Choroid plexus epithelial cell (primary cell): ENCODE data around the gene PCDHA4.
"Not testable (repeated sequence)": the region's sequence is repeated elsewhere in the genome, so short reads cannot be mapped to it uniquely, and the experiment has no call there.

Source experiments
- DNase-seq: peaks from one replicate; pipeline ENCODE4 v3.0.0-alpha.2; 2010; ENCODE audit warnings: low read depth
- H3K4me3 ChIP-seq: 2 replicates; pipeline ENCODE4 v1.5.1; 2011; ENCODE audit warnings: low read depth, mild to moderate bottlenecking, control low read depth, low read length, moderate library complexity
- CTCF ChIP-seq: conservative IDR thresholded peaks from 2 replicates; pipeline ENCODE4 v1.5.1; 2011; ENCODE audit warnings: low read depth, mild to moderate bottlenecking, control low read depth, inconsistent platforms, low read length, moderate library complexity

PCDHA4 gene

DNA sequence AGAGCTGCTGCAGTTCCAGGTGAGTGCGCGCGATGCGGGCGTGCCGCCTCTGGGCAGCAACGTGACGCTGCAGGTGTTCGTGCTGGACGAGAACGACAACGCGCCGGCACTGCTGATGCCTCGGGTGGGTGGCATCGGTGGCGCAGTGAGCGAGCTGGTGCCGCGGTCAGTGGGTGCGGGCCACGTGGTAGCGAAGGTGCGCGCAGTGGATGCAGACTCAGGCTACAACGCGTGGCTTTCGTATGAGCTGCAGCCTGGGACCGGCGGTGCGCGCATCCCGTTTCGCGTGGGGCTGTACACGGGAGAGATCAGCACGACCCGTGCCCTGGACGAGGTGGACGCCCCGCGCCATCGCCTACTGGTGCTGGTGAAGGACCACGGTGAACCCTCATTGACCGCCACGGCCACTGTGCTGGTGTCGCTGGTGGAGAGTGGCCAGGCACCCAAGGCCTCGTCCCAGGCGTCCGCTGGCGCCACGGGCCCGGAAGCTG lies 4.0 kb upstream of the PCDHA4 start:
- no peak overlapping the region for H3K4me3 ChIP-seq
- TF ChIP-seq CTCF = no peak
- DNase-seq = no peak

- not testable (repeated sequence) for H3K4me3 ChIP-seq, DNase-seq
Observed at GRCh38 chr5:140808241-140808888, 1.5 kb downstream of the PCDHA4 start.

GRCh38 chr5:140808889-140809291 lies 2.0 kb downstream of the PCDHA4 start:
- DNase-seq = no peak

GRCh38 chr5:140821375-140822280 lies 14.8 kb downstream of the PCDHA4 start, which contains the start of gene PCDHA5:
Gene PCDHA5 (plus strand): TSS chr5:140821613.
- DNase-seq = peak; percentile 7
- H3K4me3 ChIP-seq = no peak within 1 kb of the TSS
- TF ChIP-seq CTCF = peak; percentile 50

More at GRCh38 chr5:140808889-140809291, 2.0 kb downstream of the PCDHA4 start:
- H3K4me3 ChIP-seq = no peak overlapping the region
- TF ChIP-seq CTCF = no peak

DNA sequence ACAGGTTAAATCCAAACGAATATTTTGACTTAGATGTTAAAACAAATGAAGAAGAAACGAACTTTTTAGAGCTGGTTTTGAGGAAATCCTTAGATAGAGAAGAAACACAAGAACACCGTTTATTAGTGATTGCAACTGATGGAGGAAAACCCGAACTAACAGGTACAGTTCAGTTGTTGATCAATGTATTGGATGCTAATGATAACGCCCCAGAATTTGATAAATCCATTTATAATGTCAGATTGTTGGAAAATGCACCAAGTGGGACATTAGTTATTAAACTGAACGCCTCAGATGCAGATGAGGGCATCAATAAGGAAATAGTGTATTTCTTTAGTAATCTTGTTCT lies 15.4 kb downstream of the PCDHA4 start:
- no peak for TF ChIP-seq CTCF
- H3K4me3 ChIP-seq = no peak overlapping the region
- no peak for DNase-seq

DNA sequence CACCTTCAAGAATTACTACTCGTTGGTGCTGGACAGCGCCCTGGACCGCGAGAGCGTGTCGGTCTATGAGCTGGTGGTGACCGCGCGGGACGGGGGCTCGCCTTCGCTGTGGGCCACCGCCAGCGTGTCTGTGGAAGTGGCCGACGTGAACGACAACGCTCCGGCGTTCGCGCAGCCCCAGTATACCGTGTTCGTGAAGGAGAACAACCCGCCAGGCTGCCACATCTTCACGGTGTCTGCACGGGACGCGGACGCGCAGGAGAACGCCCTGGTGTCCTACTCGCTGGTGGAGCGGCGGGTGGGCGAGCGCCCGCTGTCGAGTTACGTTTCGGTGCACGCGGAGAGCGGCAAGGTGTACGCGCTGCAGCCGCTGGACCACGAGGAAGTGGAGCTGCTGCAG lies 16.1 kb downstream of the PCDHA4 start:
- not testable (repeated sequence) for DNase-seq

DNA sequence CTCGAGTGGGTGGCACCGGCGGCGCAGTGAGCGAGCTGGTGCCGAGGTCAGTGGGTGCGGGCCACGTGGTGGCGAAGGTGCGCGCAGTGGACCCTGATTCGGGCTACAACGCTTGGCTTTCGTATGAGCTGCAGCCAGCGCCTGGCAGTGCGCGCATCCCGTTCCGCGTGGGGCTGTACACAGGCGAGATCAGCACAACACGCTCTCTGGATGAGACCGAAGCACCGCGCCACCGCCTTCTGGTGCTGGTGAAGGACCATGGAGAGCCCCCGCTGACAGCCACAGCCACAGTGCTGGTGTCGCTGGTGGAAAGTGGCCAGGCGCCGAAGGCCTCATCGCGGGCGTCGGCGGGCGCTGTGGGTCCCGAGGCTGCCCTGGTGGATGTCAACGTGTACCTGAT lies 16.6 kb downstream of the PCDHA4 start:
- TF ChIP-seq CTCF = no peak
- no peak overlapping the region for H3K4me3 ChIP-seq
- DNase-seq = no peak

More for the DNA sequence above, 16.1 kb downstream of the PCDHA4 start:
- not testable (repeated sequence) for H3K4me3 ChIP-seq
